Stimulated activated CD4-positive, alpha-beta T cell treated with anti-CD3 and anti-CD28 coated beads, Interleukin-15, amount 100 ng/mL, for 24 hours (primary cell): ENCODE measurements around the gene ZNF862.

ENCODE experiments used
- DNase-seq: peaks from one replicate; pipeline ENCODE4 v3.0.0-alpha.2; 2020

The ZNF862 gene

GRCh38 chr7:149867762-149868622 is 29.8 kb downstream of the ZNF862 start:
- no peak for DNase-seq

- no peak for DNase-seq
Observed at GRCh38 chr7:149868623-149869290, 30.6 kb downstream of the ZNF862 start.

GRCh38 chr7:149869291-149869650 is 31.1 kb downstream of the ZNF862 start:
- DNase-seq: no peak

GRCh38 chr7:149869867-149870266 is 31.7 kb downstream of the ZNF862 start:
- DNase-seq: peak; percentile 45

- no peak for DNase-seq
Observed at GRCh38 chr7:149870274-149870673, 32.1 kb downstream of the ZNF862 start.

GRCh38 chr7:149870701-149871483 is 32.7 kb downstream of the ZNF862 start:
- DNase-seq: peak; percentile 51

GRCh38 chr7:149871576-149871975 is 33.4 kb downstream of the ZNF862 start:
- no peak for DNase-seq

- peak; percentile 67 for DNase-seq
Observed at GRCh38 chr7:149872419-149873073, 34.4 kb downstream of the ZNF862 start.

- peak; percentile 97 for DNase-seq
Observed at GRCh38 chr7:149873074-149873969, 35.1 kb downstream of the ZNF862 start, which contains the start of gene ATP6V0E2. Gene ATP6V0E2, plus strand, starts transcription at chr7:149873969. Its CDS starts 97 bp downstream, at chr7:149874066.

GRCh38 chr7:149873970-149874643 is 35.9 kb downstream of the ZNF862 start:
- DNase-seq: no peak

- DNase-seq: no peak
Observed at GRCh38 chr7:149874644-149875028, 36.5 kb downstream of the ZNF862 start.

GRCh38 chr7:149875396-149875795 is 37.2 kb downstream of the ZNF862 start:
- DNase-seq: no peak

- no peak for DNase-seq
Observed at GRCh38 chr7:149877890-149878522, 39.8 kb downstream of the ZNF862 start.

- no peak for DNase-seq
Observed at GRCh38 chr7:149878523-149878921, 40.3 kb downstream of the ZNF862 start.

GRCh38 chr7:149879271-149879743 is 41.1 kb downstream of the ZNF862 start:
- DNase-seq: no peak

GRCh38 chr7:149879766-149880637 is 41.8 kb downstream of the ZNF862 start:
- DNase-seq: no peak

GRCh38 chr7:149880638-149881311 is 42.6 kb downstream of the ZNF862 start:
- no peak for DNase-seq

GRCh38 chr7:149881328-149882247 is 43.4 kb downstream of the ZNF862 start:
- no peak for DNase-seq
